CD14-positive monocyte (primary cell): ENCODE measurements around the gene ECHDC1. TPM values are rescaled to one million over a fixed set of nuclear protein-coding genes. Genes with fewer than 3 reads are reported as not detected.

Source experiments
- DNase-seq, 3 donors: peaks; one replicate each; pipeline ENCODE4 v3.0.0-alpha.2; 2011 to 2022
- H2AFZ ChIP-seq: 2 replicates; pipeline ENCODE4 v1.6.0; 2012; ENCODE audit warnings: mild to moderate bottlenecking, low read depth, low read length, inconsistent platforms; ENCODE audit not compliant: insufficient read depth, poor library complexity, severe bottlenecking
- H3K27ac ChIP-seq, 2 donors: 1 replicate in 1 of 2; 2 replicates in 1 of 2; pipeline ENCODE4 v1.5.1; 2012 to 2013; ENCODE audit warnings: low read length in 2 of 2, control low read depth in 1 of 2, inconsistent platforms in 1 of 2, low read depth in 1 of 2, mild to moderate bottlenecking in 1 of 2
- H3K27me3 ChIP-seq, 2 donors: one replicate each; pipeline versions ENCODE4 v1.6.0 to v1.6.1; 2011 to 2013; ENCODE audit warnings: low read length in 2 of 2; ENCODE audit not compliant: control insufficient read depth in 2 of 2, insufficient read depth in 2 of 2
- H3K36me3 ChIP-seq, 2 donors: replicated peaks in 1 of 2; 1 replicate in 1 of 2; 2 replicates in 1 of 2; pipeline versions ENCODE4 v1.5.1 to v1.6.1; 2012 to 2013; ENCODE audit warnings: low read length in 2 of 2, control low read depth in 1 of 2, inconsistent platforms in 1 of 2, mild to moderate bottlenecking in 1 of 2; ENCODE audit not compliant: insufficient read depth in 2 of 2, control insufficient read depth in 1 of 2
- H3K4me1 ChIP-seq, 2 donors: 1 replicate in 1 of 2; 2 replicates in 1 of 2; pipeline versions ENCODE4 v1.5.1 to v1.6.1; 2012 to 2013; ENCODE audit warnings: low read length in 2 of 2, control low read depth in 1 of 2, inconsistent platforms in 1 of 2, mild to moderate bottlenecking in 1 of 2, moderate library complexity in 1 of 2; ENCODE audit not compliant: insufficient read depth in 2 of 2, control insufficient read depth in 1 of 2
- H3K4me2 ChIP-seq: replicated peaks from 2 replicates; pipeline ENCODE3; 2012; ENCODE audit warnings: low read length, moderate library complexity, mild to moderate bottlenecking; ENCODE audit not compliant: poor library complexity, severe bottlenecking; ENCODE audit errors: extremely low read depth
- H3K4me3 ChIP-seq, 3 experiments: fragments of 200-600 bp in 1 of 3; sonication (generic) in 1 of 3; replicated peaks in 1 of 3; 1 replicate in 2 of 3; 2 replicates in 1 of 3; pipeline ENCODE4 v1.5.1; 2011 to 2013; ENCODE audit warnings: low read length in 3 of 3, mild to moderate bottlenecking in 3 of 3, control low read depth in 2 of 3, low read depth in 2 of 3, inconsistent platforms in 1 of 3, moderate library complexity in 1 of 3
- H3K79me2 ChIP-seq: 2 replicates; pipeline ENCODE4 v1.6.0; 2012; ENCODE audit warnings: mild to moderate bottlenecking, control low read depth, inconsistent platforms, low read length, moderate library complexity; ENCODE audit not compliant: insufficient read depth
- H3K9ac ChIP-seq: 2 replicates; pipeline ENCODE4 v1.6.0; 2017; ENCODE audit warnings: low read length, mild to moderate bottlenecking; ENCODE audit not compliant: insufficient read depth, poor library complexity, severe bottlenecking
- H3K9me3 ChIP-seq, 2 donors: replicated peaks in 1 of 2; 1 replicate in 1 of 2; 2 replicates in 1 of 2; pipeline versions ENCODE4 v1.5.1 to v1.6.1; 2012 to 2013; ENCODE audit warnings: low read length in 2 of 2, control low read depth in 1 of 2; ENCODE audit not compliant: control insufficient read depth in 1 of 2, insufficient read depth in 1 of 2
- H4K20me1 ChIP-seq: 2 replicates; pipeline ENCODE4 v1.6.0; 2012; ENCODE audit warnings: mild to moderate bottlenecking, low read length, control low read depth, moderate library complexity; ENCODE audit not compliant: insufficient read depth
- H3K27ac Mint-ChIP-seq, 7 donors: one replicate each; pipeline ENCODE4 v1.8.0; 2020; ENCODE audit warnings: mild to moderate bottlenecking in 7 of 7, mixed read lengths in 7 of 7, moderate library complexity in 6 of 7, inconsistent platforms in 2 of 7
- H3K27me3 Mint-ChIP-seq, 3 donors: one replicate each; pipeline ENCODE4 v1.8.0; 2021 to 2022; ENCODE audit warnings: low read depth in 3 of 3, mild to moderate bottlenecking in 3 of 3, mixed read lengths in 3 of 3, moderate library complexity in 3 of 3, inconsistent platforms in 1 of 3
- H3K36me3 Mint-ChIP-seq, 2 donors: one replicate each; pipeline ENCODE4 v1.8.0; 2020; ENCODE audit warnings: mixed read lengths in 2 of 2, inconsistent platforms in 1 of 2, mild to moderate bottlenecking in 1 of 2
- H3K4me1 Mint-ChIP-seq: one replicate; pipeline ENCODE4 v1.8.0; 2020; ENCODE audit warnings: mild to moderate bottlenecking, mixed read lengths
- H3K4me3 Mint-ChIP-seq, 2 donors: one replicate each; pipeline ENCODE4 v1.8.0; 2020; ENCODE audit warnings: mild to moderate bottlenecking in 2 of 2, mixed read lengths in 2 of 2, moderate library complexity in 1 of 2
- H3K9me3 Mint-ChIP-seq, 7 donors: one replicate each; pipeline ENCODE4 v1.8.0; 2020 to 2022; ENCODE audit warnings: mixed read lengths in 7 of 7, mild to moderate bottlenecking in 6 of 7, moderate library complexity in 6 of 7, inconsistent platforms in 2 of 7
- CTCF ChIP-seq: fragments of 200-600 bp; IDR thresholded peaks from one replicate; pipeline ENCODE4 v1.8.0; 2022; ENCODE audit warnings: antibody characterized with exemption, mild to moderate bottlenecking
- WGBS: methylation state at CpG from one replicate; pipeline ENCODE4 v1.1.5; 2013; ENCODE audit warnings: missing lambda C conversion rate; ENCODE audit not compliant: insufficient coverage; 5-methylcytosine and 5-hydroxymethylcytosine counted together
- intact Hi-C, 2 donors: fragments of 100-400 bp; cut with micrococcal nuclease; formaldehyde crosslinking; loops; one replicate each; pipeline versions ENCODE4 v1.15.0 to v1.15.1; 2023
- polyA plus RNA-seq, 3 donors: library from polyadenylated mRNA; depleted of rRNA in 1 of 3; unstranded in 2 of 3; stranded (reverse) in 1 of 3; fragments of 300-500 nt in 2 of 3; fragments of >200 nt in 1 of 3; fragmentation: Illumina TruSeq in 2 of 3; gene quantifications; 1 replicate in 2 of 3; 2 replicates in 1 of 3; pipeline ENCODE4 v1.2.3, GENCODE V29; 2012 to 2021

Gene ECHDC1
- polyA plus RNA-seq, 3 donors: 36.4 to 104 (median 102) TPM

GRCh38 chr6:127266892-127267645 lies 76.3 kb downstream of the ECHDC1 start:
- H3K27ac ChIP-seq: peak overlapping the region; percentile 97 to 100
- H3K27me3 ChIP-seq: no peaks in the 10 kb centered on the region
- peak overlapping the region; percentile 78 for H2AFZ ChIP-seq
- under 1% methylated on average over 57 of the region's 64 CpGs for WGBS
- Mint-ChIP-seq H3K27ac (peak overlapping the region; percentile 97 to 100 (median 99)), H3K4me3 (peak overlapping the region; percentile 90 to 100), H3K27me3 (no peaks in the 10 kb centered on the region), H3K36me3 (peaks cover 5 to 8% of the 10 kb centered on the region in 2 donors), H3K9me3 (no peaks in the 10 kb centered on the region), H3K4me1 (peaks cover 47% of the 10 kb centered on the region)
- peaks cover 32 to 53% of the 10 kb centered on the region in 2 donors for H3K4me1 ChIP-seq
- no peak for TF ChIP-seq CTCF
- H3K9ac ChIP-seq: peak overlapping the region; percentile 100
- peaks cover 54% of the 10 kb centered on the region for H3K79me2 ChIP-seq
- H3K4me2 ChIP-seq: peak overlapping the region; percentile 75
- no peaks in the 10 kb centered on the region for H3K36me3 ChIP-seq
- peaks cover 28% of the 10 kb centered on the region for H4K20me1 ChIP-seq
- intact Hi-C loops: loop anchor here (2.0 to 10.0 kb wide), 3 partner anchors 62 to 80 kb away; partner anchors contain the start of gene ECHDC1 (in 1 of the 2)
- DNase-seq: peak; percentile 40 to 50 (median 48)
- peak overlapping the region; percentile 69 to 94 (median 86) for H3K4me3 ChIP-seq
- no peaks in the 10 kb centered on the region for H3K9me3 ChIP-seq

DNA sequence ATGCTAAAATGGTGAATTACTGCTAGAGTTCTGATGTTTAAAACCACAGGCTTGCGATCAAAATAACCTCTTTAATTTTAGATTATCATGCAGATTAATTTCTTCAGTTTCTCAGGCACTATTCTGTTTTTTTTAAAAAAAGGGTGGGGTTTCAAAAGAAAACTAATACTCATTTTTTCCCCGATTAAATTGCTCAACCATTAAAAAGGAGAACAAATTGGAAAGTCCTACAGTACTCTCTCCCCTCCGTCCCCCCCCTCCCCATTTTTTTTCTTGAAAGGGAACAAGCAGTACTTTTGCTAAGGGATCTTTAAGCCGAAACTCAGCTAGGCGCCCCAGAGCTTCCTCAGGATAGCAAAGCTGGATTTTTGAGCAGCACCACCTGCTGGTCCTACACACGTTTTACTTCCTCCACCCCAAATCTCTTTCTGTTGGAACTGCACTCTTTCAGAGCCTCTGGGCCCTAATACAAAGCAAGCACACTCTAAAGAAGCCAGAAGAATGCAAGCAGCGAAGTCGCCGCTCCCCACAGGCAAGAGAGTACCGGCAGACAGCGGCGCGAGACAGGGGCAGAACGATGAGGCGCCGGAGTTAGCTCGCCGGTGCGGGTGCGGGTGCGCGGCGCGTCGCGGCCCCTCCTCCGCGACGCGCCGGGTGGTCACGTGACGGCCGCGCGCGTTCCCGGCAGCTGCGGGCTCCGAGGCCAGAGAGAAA lies 77.1 kb downstream of the ECHDC1 start, which contains the start of gene RNF146:
TSS of gene RNF146 (plus strand) at position 687 of the 714 bp plus-strand sequence. CDS start 13,475 bp downstream, outside the sequence.
- Mint-ChIP-seq H3K4me1 (peaks cover 47% of the 10 kb centered on the region), H3K27me3 (no peaks in the 10 kb centered on the region), H3K27ac (peak within 1 kb of the TSS; percentile 97 to 100 (median 99)), H3K36me3 (peaks cover 5 to 8% of the 10 kb centered on the region in 2 donors), H3K4me3 (peak within 1 kb of the TSS; percentile 90 to 100), H3K9me3 (peaks cover 0 to under 1% (median 0%) of the 10 kb centered on the region in 7 donors)
- H3K4me3 ChIP-seq: peak within 1 kb of the TSS; percentile 69 to 94 (median 86)
- intact Hi-C loops: loop anchor here (2.0 to 10.0 kb wide), 3 partner anchors 62 to 80 kb away; partner anchors contain the start of gene ECHDC1 (in 1 of the 2)
- DNase-seq: peak; percentile 82 to 90 (median 87)
- peaks cover 24 to 50% of the 10 kb centered on the region in 2 donors for H3K4me1 ChIP-seq
- H3K27ac ChIP-seq: peak within 1 kb of the TSS; percentile 97 to 100
- H3K9ac ChIP-seq: peak within 1 kb of the TSS; percentile 100
- H3K4me2 ChIP-seq: peak within 1 kb of the TSS; percentile 75
- H4K20me1 ChIP-seq: peaks cover 20% of the 10 kb centered on the region
- peak; percentile 73 for TF ChIP-seq CTCF
- H3K27me3 ChIP-seq: no peaks in the 10 kb centered on the region
- WGBS: under 1% methylated on average over 37 of the region's 40 CpGs
- no peaks in the 10 kb centered on the region for H3K36me3 ChIP-seq
- no peaks in the 10 kb centered on the region for H3K9me3 ChIP-seq
- peaks cover 46% of the 10 kb centered on the region for H3K79me2 ChIP-seq
- H2AFZ ChIP-seq: peak within 1 kb of the TSS; percentile 78
